ENCODE results near the gene NARS2. TPM values are rescaled to one million over a fixed set of nuclear protein-coding genes. Genes with fewer than 3 reads are reported as not detected.

NARS2 gene
- total RNA-seq, 1 donor from 2014 or later, result 11.6 TPM

DNA sequence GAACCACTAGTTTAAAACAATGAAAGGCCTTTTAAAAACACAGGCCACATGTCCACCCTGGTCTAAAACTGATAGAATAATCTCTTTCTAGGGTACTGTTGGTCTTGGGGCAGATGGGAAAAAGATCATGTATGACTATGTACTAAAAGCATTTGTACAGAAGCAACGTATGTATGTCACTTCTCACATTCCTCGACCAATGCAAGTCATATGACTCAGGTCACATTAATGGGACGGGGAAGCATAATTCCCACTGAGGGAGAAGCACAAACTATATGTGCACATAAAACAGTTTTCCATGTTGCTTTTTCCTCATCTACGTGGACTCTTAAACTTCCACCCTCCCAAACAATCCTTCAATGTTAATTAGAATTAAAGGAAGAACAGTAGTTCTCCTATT, 124.8 kb downstream of the NARS2 start:
- DNase-seq (ENCODE audit: extremely low spot score, unreplicated experiment), result no peak
- Mint-ChIP-seq H3K4me3 (ENCODE audit: unreplicated experiment) (no peak overlapping the region), H3K4me1 (ENCODE audit: unreplicated experiment) (no peaks in the 10 kb centered on the region), H3K27ac (ENCODE audit: unreplicated experiment) (no peak overlapping the region), H3K36me3 (ENCODE audit: unreplicated experiment) (peaks cover 6% of the 10 kb centered on the region), H3K9me3 (ENCODE audit: unreplicated experiment) (no peaks in the 10 kb centered on the region), H3K27me3 (ENCODE audit: unreplicated experiment) (no peaks in the 10 kb centered on the region)
- TF ChIP-seq, protein P1, sequence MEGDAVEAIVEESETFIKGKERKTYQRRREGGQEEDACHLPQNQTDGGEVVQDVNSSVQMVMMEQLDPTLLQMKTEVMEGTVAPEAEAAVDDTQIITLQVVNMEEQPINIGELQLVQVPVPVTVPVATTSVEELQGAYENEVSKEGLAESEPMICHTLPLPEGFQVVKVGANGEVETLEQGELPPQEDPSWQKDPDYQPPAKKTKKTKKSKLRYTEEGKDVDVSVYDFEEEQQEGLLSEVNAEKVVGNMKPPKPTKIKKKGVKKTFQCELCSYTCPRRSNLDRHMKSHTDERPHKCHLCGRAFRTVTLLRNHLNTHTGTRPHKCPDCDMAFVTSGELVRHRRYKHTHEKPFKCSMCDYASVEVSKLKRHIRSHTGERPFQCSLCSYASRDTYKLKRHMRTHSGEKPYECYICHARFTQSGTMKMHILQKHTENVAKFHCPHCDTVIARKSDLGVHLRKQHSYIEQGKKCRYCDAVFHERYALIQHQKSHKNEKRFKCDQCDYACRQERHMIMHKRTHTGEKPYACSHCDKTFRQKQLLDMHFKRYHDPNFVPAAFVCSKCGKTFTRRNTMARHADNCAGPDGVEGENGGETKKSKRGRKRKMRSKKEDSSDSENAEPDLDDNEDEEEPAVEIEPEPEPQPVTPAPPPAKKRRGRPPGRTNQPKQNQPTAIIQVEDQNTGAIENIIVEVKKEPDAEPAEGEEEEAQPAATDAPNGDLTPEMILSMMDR (IDR thresholded peaks at IDR 0.05), result no peak

DNA sequence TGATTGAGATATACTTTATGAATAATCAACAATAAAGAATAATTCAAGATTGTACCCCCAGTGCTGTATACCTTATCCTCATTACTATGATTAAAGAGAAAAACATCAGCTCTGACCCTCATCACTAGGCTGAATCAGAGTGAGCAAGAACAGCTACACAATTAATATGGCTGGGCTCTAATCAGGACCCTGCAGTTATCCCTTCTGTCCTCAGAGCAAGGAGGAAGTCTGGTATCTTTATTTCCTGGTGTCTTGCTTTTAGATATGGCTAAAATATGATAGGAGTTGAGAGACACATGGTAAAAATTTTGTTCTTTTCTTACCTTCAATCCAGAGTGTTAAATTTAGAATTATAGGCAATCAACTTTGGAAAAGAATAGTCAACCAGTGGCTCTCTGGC, 128.5 kb downstream of the NARS2 start:
- Mint-ChIP-seq H3K9me3 (ENCODE audit: unreplicated experiment) (no peaks in the 10 kb centered on the region), H3K27me3 (ENCODE audit: unreplicated experiment) (no peaks in the 10 kb centered on the region), H3K4me1 (ENCODE audit: unreplicated experiment) (no peaks in the 10 kb centered on the region), H3K27ac (ENCODE audit: unreplicated experiment) (no peak overlapping the region), H3K36me3 (ENCODE audit: unreplicated experiment) (peaks cover 19% of the 10 kb centered on the region), H3K4me3 (ENCODE audit: unreplicated experiment) (no peak overlapping the region)
- no peak for DNase-seq (ENCODE audit: extremely low spot score, unreplicated experiment)
- TF ChIP-seq, protein P1 (IDR thresholded peaks at IDR 0.05), result no peak

DNA sequence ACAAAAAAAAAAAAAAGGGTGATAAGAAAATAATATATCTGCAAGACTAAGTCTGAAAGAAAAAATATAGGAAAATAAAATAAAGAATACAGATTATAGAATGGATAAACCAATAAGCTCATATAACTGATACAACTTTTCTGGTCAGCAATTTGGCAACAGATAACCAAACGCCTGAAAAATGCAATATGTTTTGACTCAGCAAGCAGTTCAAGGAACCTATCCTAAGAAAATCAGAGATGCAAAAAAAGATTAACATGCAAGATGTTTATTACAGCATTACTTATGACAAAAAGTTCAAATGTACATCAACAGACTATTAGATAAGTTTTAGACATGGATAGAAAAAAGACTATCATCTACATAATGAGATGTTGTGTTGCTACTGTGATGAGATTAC, 129.9 kb downstream of the NARS2 start:
- TF ChIP-seq, protein P1 (IDR thresholded peaks at IDR 0.05), result no peak
- no peak for DNase-seq (ENCODE audit: extremely low spot score, unreplicated experiment)
- no peak overlapping the region for H3K27ac Mint-ChIP-seq (ENCODE audit: unreplicated experiment)
- no peaks in the 10 kb centered on the region for H3K27me3 Mint-ChIP-seq (ENCODE audit: unreplicated experiment)
- H3K9me3 Mint-ChIP-seq (ENCODE audit: unreplicated experiment), result no peaks in the 10 kb centered on the region
- H3K4me3 Mint-ChIP-seq (ENCODE audit: unreplicated experiment), result no peak overlapping the region
- no peaks in the 10 kb centered on the region for H3K4me1 Mint-ChIP-seq (ENCODE audit: unreplicated experiment)
- peaks cover 15% of the 10 kb centered on the region for H3K36me3 Mint-ChIP-seq (ENCODE audit: unreplicated experiment)

DNA sequence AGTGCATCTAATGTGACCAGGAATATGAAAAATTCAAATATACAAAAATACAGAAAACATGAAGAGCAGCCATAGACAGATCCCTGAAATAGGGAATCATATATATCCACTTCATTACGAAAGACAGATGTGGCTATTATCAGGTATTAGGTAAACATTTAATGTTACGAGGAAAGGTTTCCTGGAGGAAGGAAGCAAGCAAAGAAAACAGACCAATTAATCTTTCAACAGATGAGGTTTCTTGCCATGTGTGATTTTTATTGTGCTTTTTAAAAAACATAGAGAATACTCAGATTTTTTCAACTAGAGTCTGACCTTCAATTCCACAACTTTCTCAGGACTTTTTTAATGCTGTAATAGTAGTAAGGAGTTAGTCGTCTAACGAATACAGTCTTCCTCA, 132.7 kb downstream of the NARS2 start:
- Mint-ChIP-seq H3K9me3 (ENCODE audit: unreplicated experiment) (no peaks in the 10 kb centered on the region), H3K4me3 (ENCODE audit: unreplicated experiment) (no peak overlapping the region), H3K36me3 (ENCODE audit: unreplicated experiment) (peaks cover 19% of the 10 kb centered on the region), H3K27ac (ENCODE audit: unreplicated experiment) (no peak overlapping the region), H3K27me3 (ENCODE audit: unreplicated experiment) (no peaks in the 10 kb centered on the region), H3K4me1 (ENCODE audit: unreplicated experiment) (no peaks in the 10 kb centered on the region)
- DNase-seq (ENCODE audit: extremely low spot score, unreplicated experiment), result no peak
- TF ChIP-seq, protein P1 (IDR thresholded peaks at IDR 0.05), result no peak

DNA sequence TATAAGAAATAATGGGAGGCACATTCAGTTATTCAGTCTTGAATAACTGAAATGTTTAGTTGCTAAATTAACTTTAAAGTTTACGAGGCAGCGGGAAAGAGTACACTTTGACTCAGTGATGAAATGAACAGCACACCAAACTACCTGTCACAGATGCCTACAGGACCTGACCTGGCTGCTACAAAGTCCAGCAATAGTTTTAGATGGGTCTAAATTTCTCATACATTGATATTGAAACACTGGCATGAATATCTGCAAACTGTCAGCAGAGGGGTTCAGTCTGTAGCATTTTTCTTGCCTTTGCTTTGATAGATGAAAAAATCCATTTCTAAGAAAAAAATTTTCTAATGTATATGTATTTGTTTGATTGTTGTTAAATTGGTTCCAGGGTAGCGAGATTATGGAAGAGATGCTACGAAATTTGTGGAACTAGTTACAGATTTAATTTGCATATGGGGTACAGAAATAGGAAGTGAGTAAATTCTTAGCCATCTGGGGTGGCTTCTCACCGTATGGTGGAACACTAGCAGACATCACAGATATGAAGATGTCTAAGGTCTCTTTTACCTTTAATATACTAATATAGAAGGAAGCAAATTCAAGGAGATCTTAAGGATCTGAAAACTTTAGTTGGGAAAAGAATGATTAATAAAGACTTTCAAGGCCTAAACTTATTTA, 136.2 kb downstream of the NARS2 start:
- no peak for DNase-seq (ENCODE audit: extremely low spot score, unreplicated experiment)
- TF ChIP-seq, protein P1 (IDR thresholded peaks at IDR 0.05), result no peak
- H3K36me3 Mint-ChIP-seq (ENCODE audit: unreplicated experiment), result peaks cover 20% of the 10 kb centered on the region
- H3K27me3 Mint-ChIP-seq (ENCODE audit: unreplicated experiment), result no peaks in the 10 kb centered on the region
- no peaks in the 10 kb centered on the region for H3K9me3 Mint-ChIP-seq (ENCODE audit: unreplicated experiment)
- no peak overlapping the region for H3K4me3 Mint-ChIP-seq (ENCODE audit: unreplicated experiment)
- no peaks in the 10 kb centered on the region for H3K4me1 Mint-ChIP-seq (ENCODE audit: unreplicated experiment)
- H3K27ac Mint-ChIP-seq (ENCODE audit: unreplicated experiment), result no peak overlapping the region

Measured in osteocyte (in vitro differentiated cells).